GM18502 (cell line): ENCODE measurements around the gene GNG4.
"Not testable (repeated sequence)": the region's sequence is repeated elsewhere in the genome, so short reads cannot be mapped to it uniquely, and the experiment has no call there.

Experiments
- ATAC-seq: cut with Tn5 transposase; IDR thresholded peaks from one replicate; pipeline ENCODE4 v1.9.1; 2021; ENCODE audit warnings: mild to moderate bottlenecking; ENCODE audit not compliant: unreplicated experiment, poor library complexity

The GNG4 gene

GRCh38 chr1:235588156-235588555 lies 61.4 kb downstream of the GNG4 start:
- no peak for ATAC-seq

GRCh38 chr1:235586992-235587391 lies 62.6 kb downstream of the GNG4 start:
- ATAC-seq: no peak

- ATAC-seq: no peak
Observed at GRCh38 chr1:235586413-235586812, 63.2 kb downstream of the GNG4 start.

- no peak for ATAC-seq
Observed at GRCh38 chr1:235584973-235585372, 64.6 kb downstream of the GNG4 start.

- ATAC-seq: no peak
Observed at GRCh38 chr1:235583511-235584001, 66.0 kb downstream of the GNG4 start.

GRCh38 chr1:235582130-235582529 lies 67.5 kb downstream of the GNG4 start:
- no peak for ATAC-seq

GRCh38 chr1:235579891-235580290 lies 69.7 kb downstream of the GNG4 start:
- ATAC-seq: no peak

GRCh38 chr1:235575597-235575996 lies 74.0 kb downstream of the GNG4 start:
- no peak for ATAC-seq

GRCh38 chr1:235573880-235574279 lies 75.7 kb downstream of the GNG4 start:
- no peak for ATAC-seq

GRCh38 chr1:235572971-235573370 lies 76.6 kb downstream of the GNG4 start:
- ATAC-seq: not testable (repeated sequence)

GRCh38 chr1:235571482-235571881 lies 78.1 kb downstream of the GNG4 start:
- no peak for ATAC-seq

- no peak for ATAC-seq
Observed at GRCh38 chr1:235567812-235568503, 81.6 kb downstream of the GNG4 start.

GRCh38 chr1:235566084-235566483 lies 83.5 kb downstream of the GNG4 start:
- no peak for ATAC-seq

- ATAC-seq: no peak
Observed at GRCh38 chr1:235563513-235564061, 86.0 kb downstream of the GNG4 start.

- no peak for ATAC-seq
Observed at GRCh38 chr1:235562589-235562988, 87.0 kb downstream of the GNG4 start.

- ATAC-seq: no peak
Observed at GRCh38 chr1:235558621-235559169, 90.9 kb downstream of the GNG4 start.

GRCh38 chr1:235557495-235557894 lies 92.1 kb downstream of the GNG4 start:
- ATAC-seq: no peak

GRCh38 chr1:235556807-235557206 lies 92.8 kb downstream of the GNG4 start:
- no peak for ATAC-seq

GRCh38 chr1:235553112-235553551 lies 96.5 kb downstream of the GNG4 start:
- ATAC-seq: no peak

GRCh38 chr1:235552146-235552716 lies 97.4 kb downstream of the GNG4 start:
- no peak for ATAC-seq

GRCh38 chr1:235549351-235550139 lies 100.0 kb downstream of the GNG4 start:
- no peak for ATAC-seq
